NCI-H1417 treated with DMSO at 0.1 percent for 48 hours (cell line): ENCODE measurements around the gene TSPAN32.

ENCODE experiments used
- DNase-seq: peaks from one replicate; lab custom pipeline; 2025; lab: John Stamatoyannopoulos, UW

The TSPAN32 gene

DNA sequence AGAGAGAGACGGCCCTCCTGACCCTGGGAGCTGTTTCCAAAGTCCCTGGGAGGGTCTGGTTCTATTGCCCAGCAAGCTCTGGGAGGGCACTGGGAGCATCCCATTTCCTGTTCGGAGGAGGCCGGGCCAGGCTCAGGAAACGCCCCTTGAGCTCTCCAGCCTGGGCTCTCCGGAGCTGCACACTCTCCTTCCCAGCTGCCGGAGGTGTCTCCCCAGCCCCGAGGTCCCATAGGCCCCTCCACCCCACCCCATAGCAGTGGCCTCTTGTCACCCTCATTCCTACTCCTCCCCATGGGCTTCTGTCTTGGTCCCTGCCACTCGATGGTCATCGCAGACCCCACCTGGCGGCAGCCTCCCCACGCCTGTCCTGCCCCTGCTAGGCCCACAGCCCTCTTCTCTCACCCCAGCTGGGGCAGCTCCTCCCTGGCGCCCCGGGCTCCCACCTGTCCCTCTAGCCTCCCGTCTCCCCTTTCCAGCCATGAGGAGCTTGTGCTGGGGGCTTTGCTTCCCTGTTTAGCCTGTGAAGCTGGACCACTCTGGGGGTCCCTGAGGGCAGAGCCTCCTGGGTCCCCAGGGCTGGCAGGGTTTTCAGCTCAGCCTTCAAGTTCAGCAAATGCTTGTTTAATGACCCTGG, 2.8 kb downstream of the TSPAN32 start:
- no peak for DNase-seq

GRCh38 chr11:2305140-2305778, 3.4 kb downstream of the TSPAN32 start:
- DNase-seq = no peak

DNA sequence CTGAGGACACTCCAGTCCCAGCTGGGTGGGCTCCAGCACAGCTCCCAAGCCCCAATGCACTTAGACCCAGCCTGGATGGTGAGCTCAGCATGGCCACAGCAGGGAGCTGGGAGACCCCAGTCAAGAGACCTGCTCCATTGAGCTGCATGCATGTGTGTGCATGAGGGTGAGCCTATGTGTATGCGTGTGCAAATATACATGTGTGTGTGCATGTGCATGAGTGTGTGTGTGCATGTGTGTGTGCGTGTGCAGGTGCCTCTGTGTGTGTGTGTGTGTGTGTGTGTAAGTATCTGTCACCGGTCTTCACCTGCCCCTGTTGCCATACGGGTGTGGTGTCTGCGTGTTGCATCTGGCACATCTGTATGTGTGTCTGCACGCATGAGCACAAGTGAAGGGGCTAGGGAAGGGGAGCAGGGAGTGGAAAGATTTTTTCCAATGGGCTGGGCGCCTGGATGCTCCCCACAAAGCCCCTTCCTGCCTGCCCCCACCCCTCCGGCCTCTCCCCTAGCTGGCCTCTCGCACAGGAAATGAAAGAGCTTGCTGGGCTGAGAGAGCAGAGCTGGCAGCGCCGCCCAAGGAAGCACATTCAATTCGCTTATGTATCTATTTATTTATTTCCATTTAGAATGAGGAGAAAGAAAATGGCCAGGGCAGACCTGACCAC, 4.1 kb downstream of the TSPAN32 start:
- DNase-seq = no peak

- DNase-seq = no peak
These were observed 4.6 kb downstream of the TSPAN32 start for GRCh38 chr11:2306452-2306823.

DNA sequence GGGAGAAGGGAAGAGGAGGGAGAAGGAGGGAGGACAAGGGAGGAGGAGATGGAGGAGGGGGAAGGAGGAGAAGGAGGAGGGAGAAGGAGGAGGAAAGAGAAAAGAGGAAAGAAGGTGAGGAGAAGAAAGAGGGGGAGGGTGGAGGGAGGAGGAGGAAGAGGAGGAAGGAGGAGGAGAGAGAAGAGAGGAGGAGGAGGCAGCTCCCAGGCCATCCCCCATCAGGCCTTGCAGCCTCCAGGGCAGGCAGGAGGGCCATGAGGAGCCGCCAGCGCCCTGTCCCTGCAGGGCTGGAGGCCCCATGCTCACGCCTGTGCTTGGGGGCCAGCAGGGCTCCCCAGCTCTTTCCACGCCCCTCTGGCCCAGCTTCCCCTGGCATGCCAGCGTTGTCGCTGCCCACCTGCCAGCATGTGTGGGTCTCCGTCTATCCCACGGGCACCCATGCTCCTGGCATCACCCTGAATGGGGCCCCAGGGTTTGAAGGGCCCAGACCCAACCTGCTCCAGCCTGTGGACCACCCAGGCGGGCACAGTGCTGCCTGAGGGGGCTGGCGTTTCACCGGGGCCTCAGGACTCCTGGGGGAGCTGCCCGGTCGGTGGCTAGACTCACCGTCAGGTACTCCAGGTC, 5.2 kb downstream of the TSPAN32 start:
- no peak for DNase-seq

GRCh38 chr11:2307501-2308331, 5.9 kb downstream of the TSPAN32 start:
- no peak for DNase-seq

DNA sequence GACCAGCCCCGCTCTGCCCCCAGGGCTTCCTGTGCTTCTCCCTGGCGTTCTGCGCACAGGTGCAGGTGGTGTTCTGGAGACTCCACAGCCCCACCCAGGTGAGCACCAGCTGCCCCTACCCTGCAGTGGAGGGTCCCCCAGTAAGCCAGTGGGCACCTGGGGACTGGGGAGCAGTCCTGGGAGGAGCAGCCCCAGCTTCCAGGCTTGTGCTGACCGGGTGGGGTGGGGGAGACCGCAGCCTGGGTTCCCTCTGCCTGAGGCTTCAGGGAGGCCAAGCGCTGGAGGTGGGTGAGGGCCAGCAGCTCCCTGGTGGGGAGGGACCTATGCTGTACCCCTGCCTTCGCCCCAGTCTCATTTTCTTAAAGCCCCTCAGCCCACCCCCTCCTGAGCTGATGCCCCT, 6.9 kb downstream of the TSPAN32 start:
- no peak for DNase-seq

GRCh38 chr11:2309251-2310072, 7.6 kb downstream of the TSPAN32 start:
- no peak for DNase-seq

DNA sequence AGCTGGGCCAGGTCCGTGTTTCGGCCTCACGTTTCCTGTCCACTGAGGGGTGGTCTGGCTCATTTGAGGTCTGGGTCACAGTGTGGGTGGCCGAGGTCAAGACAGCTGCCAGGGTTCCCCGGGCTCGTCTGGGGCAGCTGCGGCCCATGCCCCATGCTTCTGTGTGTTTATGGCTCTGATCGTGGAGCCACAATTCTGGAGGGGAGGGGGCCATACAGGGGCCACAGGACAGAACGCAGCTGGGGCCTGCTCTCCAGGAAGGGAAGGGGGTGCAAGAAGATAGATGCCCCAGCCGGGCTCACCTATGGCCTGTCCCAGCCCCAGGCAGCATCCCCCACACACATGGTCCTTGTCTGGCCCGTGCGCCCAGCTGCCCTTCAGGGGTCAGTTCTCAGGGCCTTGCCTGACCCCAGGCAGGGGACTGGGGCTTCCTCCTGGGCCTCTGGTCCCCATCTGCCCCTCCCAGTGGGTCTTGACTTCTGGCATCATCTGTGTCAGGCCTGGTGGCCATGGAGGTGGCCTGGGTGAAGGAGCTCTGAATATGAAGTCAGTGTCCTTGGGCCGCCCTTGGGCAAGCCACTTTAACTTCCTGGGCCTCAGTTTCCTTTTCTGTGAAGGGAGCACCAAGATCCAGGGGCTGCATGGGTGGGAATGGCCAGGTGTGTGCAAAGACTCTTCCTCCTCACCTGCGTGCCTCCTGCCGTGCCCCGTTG, 8.4 kb downstream of the TSPAN32 start:
- DNase-seq = no peak

- DNase-seq = no peak
These were observed 9.1 kb downstream of the TSPAN32 start for GRCh38 chr11:2310786-2311352.

DNA sequence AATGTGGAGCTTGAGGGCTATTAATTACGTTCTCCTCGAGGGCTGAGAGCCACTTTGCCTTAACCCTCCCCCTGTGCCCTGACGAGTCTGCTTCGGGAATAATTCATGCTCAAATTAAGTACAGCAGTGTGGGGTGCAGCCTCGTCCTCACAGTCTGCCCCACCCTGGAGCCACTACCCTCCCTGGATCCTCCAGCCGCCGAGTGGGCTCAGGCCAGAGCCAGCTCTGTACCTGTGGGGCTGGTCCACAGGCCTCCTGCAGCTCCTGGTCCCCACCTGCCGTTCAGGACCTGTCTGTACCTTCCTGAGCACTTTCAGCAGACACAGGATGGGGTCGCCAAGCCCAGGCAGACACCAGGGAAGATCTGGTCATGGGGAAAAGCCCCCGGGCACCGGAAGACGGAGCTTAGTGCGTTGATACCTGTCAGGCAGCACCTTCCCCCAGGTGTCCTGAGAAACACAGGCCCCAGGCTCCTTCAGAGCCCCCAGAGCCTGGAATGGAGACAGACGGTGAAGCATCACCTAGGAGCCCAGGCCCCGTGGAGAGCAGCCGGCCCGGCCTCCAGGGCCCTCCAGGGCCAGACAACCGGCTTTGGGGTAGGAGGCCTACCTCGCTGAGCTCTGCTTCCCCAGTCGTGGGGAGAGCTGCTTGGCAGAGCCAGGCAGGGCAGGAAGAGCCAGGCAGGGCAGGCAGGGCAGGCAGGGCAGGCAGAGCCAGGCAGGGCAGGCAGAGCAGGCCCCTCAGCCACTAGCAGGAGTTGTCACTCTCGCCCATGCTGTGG, 9.7 kb downstream of the TSPAN32 start:
- DNase-seq = no peak

- DNase-seq = no peak
These were observed 10.6 kb downstream of the TSPAN32 start for GRCh38 chr11:2312232-2313042.

GRCh38 chr11:2313051-2313951, 11.5 kb downstream of the TSPAN32 start:
- no peak for DNase-seq

DNA sequence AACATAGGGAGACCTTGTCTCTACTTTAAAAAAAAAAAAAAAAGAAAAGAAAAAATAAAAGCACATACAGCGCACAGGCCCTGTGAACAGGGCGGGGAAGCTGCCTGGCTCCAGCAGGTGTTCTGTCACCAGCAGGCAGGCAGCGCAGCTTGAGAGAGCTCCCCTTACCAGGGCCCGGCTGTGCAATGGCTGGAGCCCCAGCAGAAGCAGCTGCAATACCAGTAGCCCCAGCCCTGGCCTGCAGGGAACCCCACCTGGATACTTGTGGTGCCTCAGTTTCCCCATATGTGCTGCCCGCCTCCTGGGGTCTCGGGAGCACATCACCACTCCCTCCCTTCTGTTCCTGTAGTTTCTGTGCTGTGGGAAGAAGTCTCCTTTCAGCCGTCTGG, 12.3 kb downstream of the TSPAN32 start:
- no peak for DNase-seq

DNA sequence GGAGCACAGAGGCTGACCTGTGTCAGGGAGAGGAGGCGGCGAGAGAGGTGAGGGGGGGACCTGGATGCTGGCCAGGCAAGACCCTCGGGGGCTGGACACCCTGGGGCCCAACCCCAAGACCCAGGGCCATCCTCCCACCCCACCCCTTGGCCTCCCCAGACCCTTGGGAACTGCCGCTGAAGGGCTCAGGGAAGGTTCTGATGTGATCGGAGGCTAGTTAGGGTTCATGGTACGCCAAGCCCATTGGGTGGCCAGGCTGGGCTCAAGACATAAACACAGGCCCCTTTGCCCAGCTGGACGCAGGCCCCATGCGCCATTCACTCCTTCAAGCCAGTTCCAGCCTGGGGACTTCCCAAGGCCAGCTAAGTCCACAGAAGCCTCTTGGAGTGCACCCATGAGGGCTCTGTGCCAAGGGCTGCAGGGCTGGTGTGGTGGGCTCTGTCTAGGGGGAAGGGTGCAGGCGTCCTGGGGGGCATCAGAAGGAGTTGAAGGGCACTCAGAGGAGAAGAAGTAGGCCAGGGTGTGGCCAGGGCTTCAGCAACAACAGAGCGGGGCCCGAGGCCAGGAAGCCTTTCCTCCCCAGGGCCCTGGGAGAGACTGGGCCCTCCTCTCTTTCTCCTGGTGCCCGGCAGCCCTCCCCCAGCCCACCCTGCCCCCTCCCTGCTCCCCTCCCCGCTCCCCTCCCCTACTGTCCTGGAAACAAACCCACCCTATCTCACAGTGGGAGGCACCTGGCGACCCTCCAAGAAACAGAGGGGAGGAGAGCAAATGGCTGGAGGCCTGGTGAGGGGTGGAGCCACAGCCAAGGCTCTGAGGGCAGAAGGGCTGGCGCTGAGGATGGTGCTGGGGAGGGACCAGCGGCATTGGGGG, 12.9 kb downstream of the TSPAN32 start:
- DNase-seq = no peak

DNA sequence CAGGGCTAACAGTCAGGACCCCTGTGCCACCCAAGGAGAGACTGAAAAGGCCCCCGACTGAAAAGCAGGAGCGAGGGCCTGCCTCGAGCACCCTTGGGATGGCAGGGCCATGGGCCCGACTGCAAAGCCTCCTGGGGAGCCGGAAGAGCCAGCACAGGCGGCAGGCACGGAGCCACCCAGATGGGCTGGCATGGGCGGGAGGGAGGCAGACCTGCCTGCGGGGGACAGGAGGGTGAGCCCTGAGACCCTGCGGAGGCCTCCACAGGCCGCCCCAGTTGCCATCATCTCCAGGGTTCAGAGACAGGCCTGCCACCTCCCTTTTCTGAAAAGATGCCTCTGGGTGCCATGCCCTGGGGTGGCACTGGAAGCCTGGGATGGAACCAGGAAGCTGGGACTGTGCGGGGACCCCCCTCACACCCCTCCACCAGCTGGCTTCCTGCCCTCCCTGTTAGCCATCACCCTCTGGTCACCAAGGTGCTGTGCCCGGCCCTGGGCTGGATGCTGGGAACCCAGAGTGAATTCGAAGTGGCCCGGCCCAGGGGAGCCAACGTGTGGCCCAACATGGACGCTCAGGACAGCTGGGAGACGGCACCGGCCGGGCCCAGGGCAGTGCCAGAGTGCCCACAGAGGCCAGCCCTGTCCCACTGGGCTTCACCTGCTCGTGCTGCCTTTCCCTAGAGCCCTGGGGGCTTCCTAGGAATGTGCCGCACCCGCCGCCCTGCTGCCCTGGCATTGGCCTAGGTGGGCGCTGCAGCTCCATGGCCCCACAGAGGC, 13.8 kb downstream of the TSPAN32 start:
- DNase-seq = no peak
